Occipital lobe (tissue), 2 donors: ENCODE results near the gene MYO1D. TPM values are rescaled to one million over a fixed set of nuclear protein-coding genes. Genes with fewer than 3 reads are reported as not detected.
"Not testable (repeated sequence)": the region's sequence is repeated elsewhere in the genome, so short reads cannot be mapped to it uniquely, and the experiment has no call there.

Source experiments
- DNase-seq: peaks from one replicate; lab custom pipeline; 2025; lab: John Stamatoyannopoulos, UW
- total RNA-seq: library from RNA; depleted of rRNA; stranded (reverse); fragments of >200 nt; gene quantifications from one replicate; pipeline ENCODE4 v1.2.3, GENCODE V29; 2014

MYO1D gene
- total RNA-seq, 1 donor from 2014 or later, result 61.0 TPM

- DNase-seq, result no peak
These were observed 339.9 kb downstream of the MYO1D start for GRCh38 chr17:32536736-32537643.

- no peak for DNase-seq
These were observed 343.6 kb downstream of the MYO1D start for GRCh38 chr17:32533296-32533695.

GRCh38 chr17:32529604-32530003, 347.3 kb downstream of the MYO1D start:
- no peak for DNase-seq

- DNase-seq, result no peak
These were observed 348.1 kb downstream of the MYO1D start for GRCh38 chr17:32528825-32529224.

GRCh38 chr17:32527146-32527545, 349.8 kb downstream of the MYO1D start:
- no peak for DNase-seq

GRCh38 chr17:32525122-32525521, 351.8 kb downstream of the MYO1D start:
- DNase-seq, result no peak

- DNase-seq, result not testable (repeated sequence)
These were observed 352.4 kb downstream of the MYO1D start for GRCh38 chr17:32524553-32524880.

GRCh38 chr17:32523827-32524552, 352.9 kb downstream of the MYO1D start:
- DNase-seq, result no peak

- DNase-seq, result no peak
These were observed 353.8 kb downstream of the MYO1D start for GRCh38 chr17:32523017-32523680.

- no peak for DNase-seq
These were observed 356.1 kb downstream of the MYO1D start for GRCh38 chr17:32520737-32521404.

GRCh38 chr17:32520104-32520701, 356.7 kb downstream of the MYO1D start:
- DNase-seq, result no peak

- DNase-seq, result peak; percentile 31
These were observed 357.5 kb downstream of the MYO1D start for GRCh38 chr17:32519228-32520103.

GRCh38 chr17:32518646-32519227, 358.2 kb downstream of the MYO1D start:
- DNase-seq, result no peak

- DNase-seq, result no peak
These were observed 358.9 kb downstream of the MYO1D start for GRCh38 chr17:32517982-32518381.

GRCh38 chr17:32516940-32517701, 359.8 kb downstream of the MYO1D start:
- DNase-seq, result no peak

GRCh38 chr17:32516450-32516849, 360.5 kb downstream of the MYO1D start:
- no peak for DNase-seq

- no peak for DNase-seq
These were observed 361.1 kb downstream of the MYO1D start for GRCh38 chr17:32515677-32516383.

- DNase-seq, result no peak
These were observed 362.3 kb downstream of the MYO1D start for GRCh38 chr17:32514606-32515005.
